MM.1S (cell line): ENCODE results near the gene RERE.

ENCODE experiments used
- DNase-seq: peaks from one replicate; pipeline ENCODE4 v3.0.0-alpha.2; 2015
- H2AFZ ChIP-seq: fragments of 300-600 bp; sonication (generic); 2 replicates; pipeline ENCODE4 v1.6.0; 2016; ENCODE audit warnings: antibody characterized with exemption, low read length
- H3F3A ChIP-seq: fragments of 300-600 bp; sonication (generic); 2 replicates; pipeline ENCODE4 v1.6.1; 2016; ENCODE audit warnings: mild to moderate bottlenecking, antibody characterized with exemption, low read length, moderate library complexity, mixed read lengths; ENCODE audit not compliant: insufficient read depth
- H3K27ac ChIP-seq: fragments of 300-600 bp; sonication (generic); 2 replicates; pipeline ENCODE4 v1.5.1; 2016; ENCODE audit warnings: mild to moderate bottlenecking, low read length
- H3K27me3 ChIP-seq: fragments of 300-600 bp; sonication (generic); replicated peaks from 2 replicates; pipeline ENCODE4 v1.6.0; 2016; ENCODE audit warnings: low read length; ENCODE audit not compliant: insufficient read depth
- H3K36me3 ChIP-seq: fragments of 300-600 bp; sonication (generic); replicated peaks from 2 replicates; pipeline ENCODE4 v1.6.1; 2016; ENCODE audit warnings: mild to moderate bottlenecking, low read length, mixed read lengths; ENCODE audit not compliant: insufficient read depth
- H3K4me1 ChIP-seq: fragments of 300-600 bp; sonication (generic); 2 replicates; pipeline ENCODE4 v1.6.1; 2016; ENCODE audit warnings: low read length, mixed read lengths
- H3K4me2 ChIP-seq: fragments of 300-600 bp; sonication (generic); 2 replicates; pipeline ENCODE4 v1.6.0; 2016; ENCODE audit warnings: low read depth, low read length
- H3K4me3 ChIP-seq: fragments of 300-600 bp; sonication (generic); 2 replicates; pipeline ENCODE4 v1.5.1; 2016; ENCODE audit warnings: low read length, mixed read lengths
- H3K79me2 ChIP-seq: fragments of 300-600 bp; sonication (generic); 2 replicates; pipeline ENCODE4 v1.6.1; 2016; ENCODE audit warnings: mixed run types, low read length, mixed read lengths
- H3K9ac ChIP-seq: fragments of 300-600 bp; sonication (generic); 2 replicates; pipeline ENCODE4 v1.6.1; 2016; ENCODE audit warnings: low read length, mixed read lengths
- H3K9me2 ChIP-seq: fragments of 300-600 bp; sonication (generic); replicated peaks from 2 replicates; pipeline ENCODE4 v1.6.1; 2016; ENCODE audit warnings: mild to moderate bottlenecking, low read length, mixed read lengths; ENCODE audit not compliant: insufficient read depth
- H3K9me3 ChIP-seq: fragments of 300-600 bp; sonication (generic); replicated peaks from 2 replicates; pipeline ENCODE4 v1.6.1; 2016; ENCODE audit warnings: mild to moderate bottlenecking, low read length, mixed read lengths; ENCODE audit not compliant: insufficient read depth
- H4K20me1 ChIP-seq: fragments of 300-600 bp; sonication (generic); 2 replicates; pipeline ENCODE4 v1.6.1; 2016; ENCODE audit warnings: mild to moderate bottlenecking, low read length, moderate library complexity, mixed read lengths; ENCODE audit not compliant: insufficient read depth
- EZH2 ChIP-seq: fragments of 300-600 bp; sonication (generic); optimal IDR thresholded peaks from 2 replicates; pipeline ENCODE3; 2017; ENCODE audit warnings: low read depth, mild to moderate bottlenecking, antibody characterized with exemption, low read length, mixed read lengths
- EZH2phosphoT487 ChIP-seq: fragments of 300-600 bp; sonication (generic); IDR thresholded peaks from 2 replicates; pipeline ENCODE4 v1.6.1; 2018; ENCODE audit warnings: antibody characterized with exemption, low read length
- TF ChIP-seq, protein P1 (sequence below): fragments of 300-600 bp; sonication (generic); IDR thresholded peaks from 2 replicates; pipeline ENCODE4 v1.5.1; 2016; ENCODE audit warnings: antibody characterized with exemption, low read length, mixed read lengths

The RERE gene

DNA sequence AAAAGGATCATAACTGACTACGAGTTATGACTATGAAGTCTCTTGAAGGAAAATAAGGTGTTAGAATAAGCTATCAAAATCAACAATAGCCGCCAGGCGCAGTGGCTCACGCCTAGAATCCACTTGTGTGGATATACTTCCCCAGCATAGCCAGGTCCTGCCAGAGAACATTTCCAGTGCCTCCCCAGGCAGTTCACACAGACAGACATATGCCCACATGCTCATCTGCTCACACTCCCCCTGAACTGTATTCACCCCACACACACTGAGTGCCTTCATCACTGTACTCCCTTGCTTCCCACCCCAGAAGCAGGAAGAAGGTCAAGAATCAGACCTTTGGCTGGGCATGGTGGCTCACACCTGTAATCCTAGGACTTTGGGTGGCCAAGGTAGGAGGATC, 6.5 kb downstream of the RERE start:
- Histone ChIP-seq H4K20me1 (no peaks in the 10 kb centered on the region), H3K4me3 (no peak overlapping the region), H3K27me3 (no peaks in the 10 kb centered on the region), H3K9ac (no peak overlapping the region), H3K27ac (no peak overlapping the region), H3F3A (no peaks in the 10 kb centered on the region; the same call in 1 of the 2 replicates), H3K4me1 (peaks cover 14% of the 10 kb centered on the region), H2AFZ (no peak overlapping the region), H3K9me3 (no peaks in the 10 kb centered on the region), H3K36me3 (no peaks in the 10 kb centered on the region), H3K79me2 (peaks cover 46% of the 10 kb centered on the region), H3K9me2 (no peaks in the 10 kb centered on the region), H3K4me2 (no peak overlapping the region)
- TF ChIP-seq EZH2 (no peak), EZH2phosphoT487 (no peak)
- TF ChIP-seq, protein P1, sequence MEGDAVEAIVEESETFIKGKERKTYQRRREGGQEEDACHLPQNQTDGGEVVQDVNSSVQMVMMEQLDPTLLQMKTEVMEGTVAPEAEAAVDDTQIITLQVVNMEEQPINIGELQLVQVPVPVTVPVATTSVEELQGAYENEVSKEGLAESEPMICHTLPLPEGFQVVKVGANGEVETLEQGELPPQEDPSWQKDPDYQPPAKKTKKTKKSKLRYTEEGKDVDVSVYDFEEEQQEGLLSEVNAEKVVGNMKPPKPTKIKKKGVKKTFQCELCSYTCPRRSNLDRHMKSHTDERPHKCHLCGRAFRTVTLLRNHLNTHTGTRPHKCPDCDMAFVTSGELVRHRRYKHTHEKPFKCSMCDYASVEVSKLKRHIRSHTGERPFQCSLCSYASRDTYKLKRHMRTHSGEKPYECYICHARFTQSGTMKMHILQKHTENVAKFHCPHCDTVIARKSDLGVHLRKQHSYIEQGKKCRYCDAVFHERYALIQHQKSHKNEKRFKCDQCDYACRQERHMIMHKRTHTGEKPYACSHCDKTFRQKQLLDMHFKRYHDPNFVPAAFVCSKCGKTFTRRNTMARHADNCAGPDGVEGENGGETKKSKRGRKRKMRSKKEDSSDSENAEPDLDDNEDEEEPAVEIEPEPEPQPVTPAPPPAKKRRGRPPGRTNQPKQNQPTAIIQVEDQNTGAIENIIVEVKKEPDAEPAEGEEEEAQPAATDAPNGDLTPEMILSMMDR, result no peak
- DNase-seq, result no peak

DNA sequence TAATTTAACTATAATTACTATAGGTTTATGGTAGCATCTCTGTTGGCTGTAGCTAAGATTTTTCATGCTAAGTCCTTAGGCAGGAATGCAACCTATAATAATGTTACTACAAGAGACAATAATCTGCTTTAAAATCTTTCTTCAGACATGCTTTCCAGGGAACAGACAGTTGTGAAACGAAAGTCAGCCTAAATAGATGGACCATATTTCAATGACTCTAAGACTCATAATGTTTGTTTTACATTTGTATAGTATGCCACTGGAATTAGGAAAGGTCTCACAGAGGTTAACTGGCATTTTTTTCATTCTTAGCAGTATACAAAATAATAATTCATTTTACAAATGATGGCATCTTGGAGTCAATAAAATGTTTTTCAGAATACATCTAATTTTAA, 8.1 kb downstream of the RERE start:
- TF ChIP-seq EZH2phosphoT487 (no peak), EZH2 (no peak)
- TF ChIP-seq, protein P1, result no peak
- Histone ChIP-seq H3F3A (no peaks in the 10 kb centered on the region), H3K36me3 (no peaks in the 10 kb centered on the region), H3K9me2 (no peaks in the 10 kb centered on the region), H3K4me1 (peaks cover 5% of the 10 kb centered on the region; the same call in 1 of the 2 replicates), H2AFZ (no peak overlapping the region), H3K9me3 (no peaks in the 10 kb centered on the region), H3K4me3 (no peak overlapping the region), H3K27me3 (no peaks in the 10 kb centered on the region), H3K9ac (no peak overlapping the region), H3K27ac (no peak overlapping the region), H4K20me1 (no peaks in the 10 kb centered on the region), H3K79me2 (peaks cover 29% of the 10 kb centered on the region), H3K4me2 (no peak overlapping the region)
- no peak for DNase-seq

DNA sequence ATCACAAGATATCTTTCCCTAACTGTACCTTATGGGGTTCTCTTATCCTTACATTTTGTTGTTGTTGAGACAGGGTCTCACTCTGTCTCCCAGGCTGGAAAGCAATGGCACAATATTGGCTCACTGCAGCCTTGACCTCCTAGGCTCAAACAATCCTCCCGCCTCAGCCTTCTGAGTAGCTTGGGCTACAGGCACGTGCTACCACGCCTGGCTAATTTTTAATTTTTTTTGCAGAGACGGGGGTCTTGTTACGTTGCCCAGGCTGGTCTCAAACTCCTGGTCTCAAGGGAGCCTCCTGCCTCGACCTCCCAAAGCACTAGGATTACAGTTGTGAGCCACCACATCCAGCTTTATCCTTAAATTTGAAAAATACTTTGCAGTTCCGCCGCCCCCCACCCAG, 10.4 kb downstream of the RERE start:
- H4K20me1 ChIP-seq, result no peaks in the 10 kb centered on the region
- H3K79me2 ChIP-seq, result peaks cover 15% of the 10 kb centered on the region
- H3K9me3 ChIP-seq, result no peaks in the 10 kb centered on the region
- DNase-seq, result no peak
- no peak overlapping the region for H3K27ac ChIP-seq
- H3F3A ChIP-seq, result no peaks in the 10 kb centered on the region
- no peaks in the 10 kb centered on the region for H3K27me3 ChIP-seq
- no peak overlapping the region for H3K4me3 ChIP-seq
- H3K4me2 ChIP-seq, result no peak overlapping the region
- H2AFZ ChIP-seq, result no peak overlapping the region
- no peaks in the 10 kb centered on the region for H3K36me3 ChIP-seq
- no peaks in the 10 kb centered on the region for H3K9me2 ChIP-seq
- H3K4me1 ChIP-seq, result no peaks in the 10 kb centered on the region
- H3K9ac ChIP-seq, result no peak overlapping the region
- TF ChIP-seq EZH2 (no peak), EZH2phosphoT487 (no peak)
- TF ChIP-seq, protein P1, result no peak
